ENCODE results near the gene DNAJC5G.
"Not testable (repeated sequence)": the region's sequence is repeated elsewhere in the genome, so short reads cannot be mapped to it uniquely, and the experiment has no call there.

DNAJC5G gene

GRCh38 chr2:27316655-27317412 lies 41.6 kb downstream of the DNAJC5G start:
- no peaks in the 10 kb centered on the region for H3F3A ChIP-seq (ENCODE audit: insufficient read depth, low read length)
- no peak overlapping the region for H3K4me2 ChIP-seq (ENCODE audit: low read depth, low read length)
- no peaks in the 10 kb centered on the region for H3K27me3 ChIP-seq (replicated peaks; ENCODE audit: insufficient read depth, low read length)
- H3K79me2 ChIP-seq (ENCODE audit: low read length): peaks cover 8% of the 10 kb centered on the region; the same call in 1 of the 2 replicates
- DNase-seq: no peak
- no peaks in the 10 kb centered on the region for H4K20me1 ChIP-seq (ENCODE audit: insufficient read depth, low read length)
- no peak overlapping the region for H3K4me3 ChIP-seq (ENCODE audit: low read length)
- no peak overlapping the region for H2AFZ ChIP-seq (ENCODE audit: low read length)
- H3K9me2 ChIP-seq (replicated peaks; ENCODE audit: insufficient read depth, low read length): no peaks in the 10 kb centered on the region
- H3K4me1 ChIP-seq (ENCODE audit: low read length): peaks cover 6% of the 10 kb centered on the region; the same call in 1 of the 2 replicates
- H3K9ac ChIP-seq (ENCODE audit: low read length): no peak overlapping the region
- no peak for TF ChIP-seq EZH2phosphoT487 (IDR thresholded peaks at IDR 0.05; ENCODE audit: low read length)
- no peak for TF ChIP-seq CTCF (IDR thresholded peaks at IDR 0.05; ENCODE audit: low read length)
- no peak for TF ChIP-seq EZH2 (optimal IDR thresholded peaks at IDR 0.05; ENCODE audit: low read depth, low read length)
- no peaks in the 10 kb centered on the region for H3K36me3 ChIP-seq (replicated peaks; ENCODE audit: insufficient read depth, low read length)
- no peaks in the 10 kb centered on the region for H3K9me3 ChIP-seq (replicated peaks; ENCODE audit: insufficient read depth, low read length)
- H3K27ac ChIP-seq (ENCODE audit: low read length): no peak overlapping the region

- not testable (repeated sequence) for H3F3A ChIP-seq (ENCODE audit: insufficient read depth, low read length); H4K20me1 ChIP-seq (ENCODE audit: insufficient read depth, low read length); H3K9ac ChIP-seq (ENCODE audit: low read length); H3K36me3 ChIP-seq (replicated peaks; ENCODE audit: insufficient read depth, low read length); H3K27ac ChIP-seq (ENCODE audit: low read length); DNase-seq; H3K27me3 ChIP-seq (replicated peaks; ENCODE audit: insufficient read depth, low read length); H3K4me3 ChIP-seq (ENCODE audit: low read length); H3K9me3 ChIP-seq (replicated peaks; ENCODE audit: insufficient read depth, low read length); H3K9me2 ChIP-seq (replicated peaks; ENCODE audit: insufficient read depth, low read length); H3K4me2 ChIP-seq (ENCODE audit: low read depth, low read length); H3K4me1 ChIP-seq (ENCODE audit: low read length); H2AFZ ChIP-seq (ENCODE audit: low read length)
- H3K79me2 ChIP-seq (ENCODE audit: low read length): peaks cover 22% of the 10 kb centered on the region
Measured at GRCh38 chr2:27319839-27320238, 44.6 kb downstream of the DNAJC5G start.

- no peak for DNase-seq
- no peaks in the 10 kb centered on the region for H4K20me1 ChIP-seq (ENCODE audit: insufficient read depth, low read length)
- no peak overlapping the region for H3K4me3 ChIP-seq (ENCODE audit: low read length)
- H3F3A ChIP-seq (ENCODE audit: insufficient read depth, low read length): no peaks in the 10 kb centered on the region; the same call in 1 of the 2 replicates
- H3K27me3 ChIP-seq (replicated peaks; ENCODE audit: insufficient read depth, low read length): no peaks in the 10 kb centered on the region
- no peaks in the 10 kb centered on the region for H3K9me3 ChIP-seq (replicated peaks; ENCODE audit: insufficient read depth, low read length)
- no peak overlapping the region for H3K9ac ChIP-seq (ENCODE audit: low read length)
- no peak overlapping the region; the same call in 1 of the 2 replicates for H3K27ac ChIP-seq (ENCODE audit: low read length)
- no peak for TF ChIP-seq EZH2phosphoT487 (IDR thresholded peaks at IDR 0.05; ENCODE audit: low read length)
- 0 out of 2 replicates have a peak, but pooled peaks have one; percentile 7 for TF ChIP-seq CTCF (IDR thresholded peaks at IDR 0.05; ENCODE audit: low read length)
- no peak overlapping the region for H2AFZ ChIP-seq (ENCODE audit: low read length)
- H3K79me2 ChIP-seq (ENCODE audit: low read length): peaks cover 22% of the 10 kb centered on the region
- no peaks in the 10 kb centered on the region for H3K36me3 ChIP-seq (replicated peaks; ENCODE audit: insufficient read depth, low read length)
- H3K9me2 ChIP-seq (replicated peaks; ENCODE audit: insufficient read depth, low read length): no peaks in the 10 kb centered on the region
- H3K4me1 ChIP-seq (ENCODE audit: low read length): peaks cover 9% of the 10 kb centered on the region; the same call in 1 of the 2 replicates
- H3K4me2 ChIP-seq (ENCODE audit: low read depth, low read length): no peak overlapping the region
Measured at GRCh38 chr2:27320958-27321543, 45.8 kb downstream of the DNAJC5G start.
